ENCODE measurements around the gene SORL1-AS1.

DNA sequence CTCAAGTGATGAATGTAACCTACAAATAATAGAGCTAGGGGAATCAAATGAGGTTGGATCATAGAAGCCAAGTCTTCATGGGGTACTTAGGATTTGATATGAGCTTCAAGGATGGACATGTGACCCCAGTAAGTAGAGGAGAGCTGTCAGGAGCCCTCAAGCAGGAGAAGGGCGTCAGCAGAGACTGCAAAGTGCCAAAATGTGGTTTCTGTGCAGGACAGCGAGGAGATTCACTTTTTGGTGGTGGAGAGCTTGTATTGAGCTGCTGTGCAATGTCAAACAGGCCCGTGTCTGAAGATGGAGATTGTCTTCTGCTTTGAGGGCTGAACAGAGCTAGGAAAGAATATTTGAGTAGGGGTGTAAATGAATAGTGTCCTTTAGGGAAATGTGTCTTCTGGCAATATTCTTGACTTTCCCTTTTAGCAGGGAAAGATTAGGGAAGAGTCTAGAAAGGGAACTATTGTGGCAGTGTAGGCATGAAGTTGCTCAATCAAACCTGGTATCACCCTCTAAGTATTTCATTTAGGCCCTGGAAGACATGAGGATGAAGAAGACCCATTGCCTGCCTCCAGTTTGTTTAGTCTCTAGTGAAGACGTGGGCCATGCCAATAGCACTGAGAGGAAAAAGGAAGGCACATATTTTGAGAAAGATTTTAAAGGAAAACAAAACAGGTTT lies 31.2 kb upstream of the SORL1-AS1 start:
- TF ChIP-seq GATA2 (IDR thresholded peaks at IDR 0.05; ENCODE audit: low read depth, low read length) = no peak
- TF ChIP-seq GATA3 (IDR thresholded peaks at IDR 0.05; ENCODE audit: low read depth, low read length) = no peak
